Ishikawa (cell line): ENCODE results near the gene CD300C.

Experiments used
- CEBPB ChIP-seq: IDR thresholded peaks from 2 replicates; pipeline ENCODE4 v1.6.1; 2012
- CREB1 ChIP-seq: IDR thresholded peaks from 2 replicates; pipeline ENCODE4 v1.6.1; 2012; ENCODE audit warnings: low read depth
- EGR1 ChIP-seq: IDR thresholded peaks from 2 replicates; pipeline ENCODE4 v1.6.1; 2012
- EP300 ChIP-seq: IDR thresholded peaks from 2 replicates; pipeline ENCODE4 v1.6.1; 2012; ENCODE audit warnings: borderline replicate concordance
- NFIC ChIP-seq: IDR thresholded peaks from 2 replicates; pipeline ENCODE4 v1.6.1; 2012
- RAD21 ChIP-seq: IDR thresholded peaks from 2 replicates; pipeline ENCODE4 v1.6.1; 2012; ENCODE audit warnings: low read depth
- TAF1 ChIP-seq: IDR thresholded peaks from 2 replicates; pipeline ENCODE4 v1.6.1; 2012; ENCODE audit warnings: low read depth, mild to moderate bottlenecking
- TEAD4 ChIP-seq: IDR thresholded peaks from 2 replicates; pipeline ENCODE4 v1.6.1; 2012
- USF1 ChIP-seq: IDR thresholded peaks from 2 replicates; pipeline ENCODE4 v1.6.1; 2012
- YY1 ChIP-seq: IDR thresholded peaks from 2 replicates; pipeline ENCODE4 v1.6.1; 2012; ENCODE audit warnings: low read depth
- TF ChIP-seq, protein P1 (sequence below): IDR thresholded peaks from 2 replicates; pipeline ENCODE4 v1.6.1; 2012
- TF ChIP-seq, protein P2 (sequence below): IDR thresholded peaks from 2 replicates; pipeline ENCODE4 v1.6.1; 2012; ENCODE audit warnings: low read depth, mild to moderate bottlenecking

DNA sequence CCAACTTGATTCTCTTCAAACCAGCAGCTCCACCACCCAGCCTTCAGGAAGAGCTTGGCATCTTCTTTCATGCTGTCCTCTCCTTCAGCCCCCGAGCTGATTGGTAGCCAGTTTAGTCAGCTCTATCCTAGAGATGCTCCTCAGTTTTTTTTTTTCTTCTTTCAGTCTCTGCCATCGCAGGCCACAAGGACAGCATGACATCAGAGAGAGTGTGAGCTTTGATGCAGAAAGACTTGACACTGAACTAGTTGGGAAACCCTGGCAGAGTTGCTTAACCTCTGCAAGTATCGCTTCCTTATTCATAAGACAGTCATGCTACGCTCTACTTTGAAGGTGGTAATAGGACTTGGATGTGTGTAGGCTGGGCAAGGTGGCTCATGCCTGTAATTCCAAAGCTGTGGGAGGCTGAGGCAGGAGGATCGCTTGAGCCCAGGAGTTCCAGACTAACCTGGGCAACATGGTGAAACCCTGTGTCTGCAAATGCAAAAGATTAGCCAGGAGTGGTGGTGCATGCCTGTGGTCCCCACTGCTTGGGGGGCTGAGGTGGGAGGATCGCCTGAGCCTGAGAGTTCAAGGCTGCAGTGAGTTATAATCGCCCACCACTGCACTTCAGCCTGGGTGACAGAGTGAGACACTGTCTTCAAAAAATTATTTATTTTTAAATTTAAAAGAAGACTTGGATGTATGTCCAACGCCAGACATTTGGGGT, 17.3 kb downstream of the CD300C start:
- TF ChIP-seq, protein P1, sequence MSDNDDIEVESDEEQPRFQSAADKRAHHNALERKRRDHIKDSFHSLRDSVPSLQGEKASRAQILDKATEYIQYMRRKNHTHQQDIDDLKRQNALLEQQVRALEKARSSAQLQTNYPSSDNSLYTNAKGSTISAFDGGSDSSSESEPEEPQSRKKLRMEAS, result no peak
- TF ChIP-seq CEBPB, result no peak
- no peak for TF ChIP-seq RAD21
- TF ChIP-seq, protein P2, sequence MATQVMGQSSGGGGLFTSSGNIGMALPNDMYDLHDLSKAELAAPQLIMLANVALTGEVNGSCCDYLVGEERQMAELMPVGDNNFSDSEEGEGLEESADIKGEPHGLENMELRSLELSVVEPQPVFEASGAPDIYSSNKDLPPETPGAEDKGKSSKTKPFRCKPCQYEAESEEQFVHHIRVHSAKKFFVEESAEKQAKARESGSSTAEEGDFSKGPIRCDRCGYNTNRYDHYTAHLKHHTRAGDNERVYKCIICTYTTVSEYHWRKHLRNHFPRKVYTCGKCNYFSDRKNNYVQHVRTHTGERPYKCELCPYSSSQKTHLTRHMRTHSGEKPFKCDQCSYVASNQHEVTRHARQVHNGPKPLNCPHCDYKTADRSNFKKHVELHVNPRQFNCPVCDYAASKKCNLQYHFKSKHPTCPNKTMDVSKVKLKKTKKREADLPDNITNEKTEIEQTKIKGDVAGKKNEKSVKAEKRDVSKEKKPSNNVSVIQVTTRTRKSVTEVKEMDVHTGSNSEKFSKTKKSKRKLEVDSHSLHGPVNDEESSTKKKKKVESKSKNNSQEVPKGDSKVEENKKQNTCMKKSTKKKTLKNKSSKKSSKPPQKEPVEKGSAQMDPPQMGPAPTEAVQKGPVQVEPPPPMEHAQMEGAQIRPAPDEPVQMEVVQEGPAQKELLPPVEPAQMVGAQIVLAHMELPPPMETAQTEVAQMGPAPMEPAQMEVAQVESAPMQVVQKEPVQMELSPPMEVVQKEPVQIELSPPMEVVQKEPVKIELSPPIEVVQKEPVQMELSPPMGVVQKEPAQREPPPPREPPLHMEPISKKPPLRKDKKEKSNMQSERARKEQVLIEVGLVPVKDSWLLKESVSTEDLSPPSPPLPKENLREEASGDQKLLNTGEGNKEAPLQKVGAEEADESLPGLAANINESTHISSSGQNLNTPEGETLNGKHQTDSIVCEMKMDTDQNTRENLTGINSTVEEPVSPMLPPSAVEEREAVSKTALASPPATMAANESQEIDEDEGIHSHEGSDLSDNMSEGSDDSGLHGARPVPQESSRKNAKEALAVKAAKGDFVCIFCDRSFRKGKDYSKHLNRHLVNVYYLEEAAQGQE, result no peak
- no peak for TF ChIP-seq TAF1
- TF ChIP-seq EGR1, result no peak
- TF ChIP-seq YY1, result no peak
- TF ChIP-seq EP300, result no peak
- TF ChIP-seq CREB1, result no peak
- TF ChIP-seq USF1, result no peak
- no peak for TF ChIP-seq TEAD4
- TF ChIP-seq NFIC, result no peak
